NOMO-1 (cell line): Measurements from ENCODE around the gene TRAF3IP1.
"Not testable (repeated sequence)": the region's sequence is repeated elsewhere in the genome, so short reads cannot be mapped to it uniquely, and the experiment has no call there.

Experiments
- DNase-seq, 2 experiments: peaks; one replicate each; lab custom pipeline; 2025; ENCODE audit not compliant: unreplicated experiment in 2 of 2; lab: John Stamatoyannopoulos, UW

The TRAF3IP1 gene

DNA sequence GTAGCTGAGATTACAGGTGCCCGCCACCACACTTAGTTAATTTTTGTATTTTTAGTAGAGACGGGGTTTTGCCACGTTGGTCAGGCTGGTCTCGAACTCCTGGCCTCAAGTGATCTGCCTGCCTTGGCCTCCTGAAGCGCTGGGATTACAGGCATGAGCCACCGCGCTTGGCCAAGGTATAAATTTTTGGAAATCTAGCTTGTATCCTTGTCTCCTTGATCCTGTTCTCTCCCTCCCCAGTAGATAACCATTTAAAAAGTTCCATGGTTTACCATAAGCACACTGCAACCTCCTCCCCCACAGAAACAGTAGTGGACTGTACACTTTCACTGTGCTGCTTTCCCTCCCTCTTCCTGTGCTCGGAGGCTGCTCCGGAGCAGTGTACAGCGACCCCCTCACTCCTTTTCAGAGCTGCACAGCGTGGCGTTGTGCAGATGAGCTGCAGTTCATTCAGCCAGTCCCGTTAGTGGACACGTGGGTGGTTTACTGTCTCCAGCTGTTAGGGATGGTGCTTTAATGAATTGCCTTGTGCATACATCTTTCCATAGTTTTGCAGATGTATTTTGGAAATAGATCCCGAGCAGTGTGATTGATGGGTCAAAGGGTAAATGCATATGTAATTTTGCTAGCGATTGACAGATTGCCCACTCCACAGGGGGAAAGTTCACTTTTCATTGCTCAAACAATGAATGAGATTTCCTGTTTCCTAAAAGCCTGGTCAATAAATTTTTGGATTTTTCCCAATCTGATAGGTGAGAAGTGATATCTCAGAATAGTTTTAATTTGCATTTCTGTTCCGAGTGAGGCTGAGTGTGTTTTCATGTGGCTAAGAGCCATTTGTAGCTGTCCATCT is 121.2 kb downstream of the TRAF3IP1 start:
- DNase-seq = no peak

DNA sequence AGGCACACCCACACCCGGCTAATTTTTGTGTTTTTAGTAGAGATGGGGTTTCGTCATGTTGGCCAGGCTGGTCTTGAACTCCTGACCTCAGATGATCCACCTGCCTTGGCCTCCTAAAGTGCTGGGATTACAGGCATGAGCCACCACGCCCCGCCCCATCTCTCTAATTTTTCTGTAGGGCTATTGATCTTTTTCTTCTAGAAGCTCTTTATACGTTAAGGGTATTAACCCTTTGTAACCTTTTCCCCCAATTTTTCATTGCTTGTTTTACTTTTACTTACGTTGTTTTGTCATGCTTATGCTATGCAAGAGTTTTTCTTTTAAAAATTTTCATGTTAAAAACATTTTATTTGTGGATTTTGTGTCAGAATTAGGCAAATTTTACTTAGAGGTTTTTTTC is 121.9 kb downstream of the TRAF3IP1 start:
- not testable (repeated sequence) for DNase-seq

DNA sequence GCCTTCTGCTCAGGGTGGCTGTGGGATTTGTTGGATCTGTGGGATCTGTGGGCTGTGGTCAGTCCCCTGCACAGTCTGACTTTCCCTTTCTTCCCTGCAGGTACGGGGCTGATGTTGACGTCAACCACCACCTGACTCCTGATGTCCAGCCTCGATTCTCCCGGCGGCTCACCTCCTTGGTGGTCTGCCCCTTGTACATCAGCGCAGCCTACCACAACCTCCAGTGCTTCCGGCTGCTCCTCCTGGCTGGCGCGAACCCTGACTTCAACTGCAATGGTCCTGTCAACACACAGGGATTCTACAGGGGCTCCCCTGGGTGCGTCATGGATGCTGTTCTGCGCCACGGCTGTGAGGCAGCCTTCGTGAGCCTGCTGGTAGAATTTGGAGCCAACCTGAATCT is 123.9 kb downstream of the TRAF3IP1 start:
- no peak for DNase-seq

DNA sequence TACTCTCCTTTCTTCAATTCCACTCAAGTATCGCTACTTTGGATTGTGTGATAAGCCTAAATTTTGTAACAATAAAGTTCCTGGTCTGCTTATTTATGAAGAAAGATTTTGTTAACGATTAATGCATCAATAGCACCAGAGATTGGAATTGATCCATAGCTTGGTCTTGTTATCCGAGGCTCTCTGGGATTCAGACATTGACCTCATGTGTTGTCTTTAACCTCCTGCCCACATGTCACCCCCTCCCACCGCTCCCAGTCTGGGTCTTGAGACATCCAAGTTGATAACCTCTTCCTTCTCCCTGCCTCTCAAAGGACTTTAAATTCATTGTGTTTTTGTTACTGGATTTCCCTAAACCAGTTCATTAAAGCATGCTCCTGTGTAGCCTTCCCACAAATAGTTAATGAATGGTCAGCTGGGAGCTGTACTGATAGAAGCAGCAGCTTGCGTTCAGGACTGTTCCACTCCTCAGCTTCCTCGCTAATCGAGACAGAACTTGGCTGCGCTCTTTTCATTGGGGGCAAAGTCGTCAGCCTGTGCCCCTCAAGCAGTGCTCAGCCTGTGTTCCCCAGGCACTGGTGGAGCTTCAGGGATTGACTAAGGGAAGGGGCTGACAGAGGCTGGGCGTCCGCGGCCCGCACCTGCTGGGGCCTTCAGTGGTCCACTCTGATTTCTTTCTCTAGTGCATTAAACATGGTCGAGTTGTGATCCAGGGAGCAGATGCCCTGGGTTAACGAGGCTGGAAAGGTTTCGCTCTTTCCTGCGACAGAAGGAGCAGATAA is 125.3 kb downstream of the TRAF3IP1 start:
- DNase-seq = no peak

DNA sequence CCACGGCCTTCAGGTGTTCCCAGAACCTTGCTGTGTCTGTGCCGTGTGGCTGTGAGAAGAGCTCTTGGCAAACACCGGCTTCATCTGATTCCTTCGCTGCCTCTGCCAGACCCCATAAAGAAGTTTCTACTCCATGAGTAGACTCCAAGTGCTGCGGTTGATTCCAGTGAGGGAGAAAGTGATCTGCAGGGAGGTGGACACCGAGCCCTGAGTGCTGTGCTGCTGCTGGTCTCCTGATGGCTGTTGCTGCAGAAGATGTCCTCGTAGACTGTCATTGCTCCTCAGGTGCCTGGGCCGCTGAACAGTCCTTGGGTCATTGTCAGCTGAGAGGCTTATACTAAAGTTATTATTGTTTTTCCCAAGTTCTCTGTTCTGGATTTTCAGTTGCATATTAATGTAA is 126.1 kb downstream of the TRAF3IP1 start:
- DNase-seq = no peak

DNA sequence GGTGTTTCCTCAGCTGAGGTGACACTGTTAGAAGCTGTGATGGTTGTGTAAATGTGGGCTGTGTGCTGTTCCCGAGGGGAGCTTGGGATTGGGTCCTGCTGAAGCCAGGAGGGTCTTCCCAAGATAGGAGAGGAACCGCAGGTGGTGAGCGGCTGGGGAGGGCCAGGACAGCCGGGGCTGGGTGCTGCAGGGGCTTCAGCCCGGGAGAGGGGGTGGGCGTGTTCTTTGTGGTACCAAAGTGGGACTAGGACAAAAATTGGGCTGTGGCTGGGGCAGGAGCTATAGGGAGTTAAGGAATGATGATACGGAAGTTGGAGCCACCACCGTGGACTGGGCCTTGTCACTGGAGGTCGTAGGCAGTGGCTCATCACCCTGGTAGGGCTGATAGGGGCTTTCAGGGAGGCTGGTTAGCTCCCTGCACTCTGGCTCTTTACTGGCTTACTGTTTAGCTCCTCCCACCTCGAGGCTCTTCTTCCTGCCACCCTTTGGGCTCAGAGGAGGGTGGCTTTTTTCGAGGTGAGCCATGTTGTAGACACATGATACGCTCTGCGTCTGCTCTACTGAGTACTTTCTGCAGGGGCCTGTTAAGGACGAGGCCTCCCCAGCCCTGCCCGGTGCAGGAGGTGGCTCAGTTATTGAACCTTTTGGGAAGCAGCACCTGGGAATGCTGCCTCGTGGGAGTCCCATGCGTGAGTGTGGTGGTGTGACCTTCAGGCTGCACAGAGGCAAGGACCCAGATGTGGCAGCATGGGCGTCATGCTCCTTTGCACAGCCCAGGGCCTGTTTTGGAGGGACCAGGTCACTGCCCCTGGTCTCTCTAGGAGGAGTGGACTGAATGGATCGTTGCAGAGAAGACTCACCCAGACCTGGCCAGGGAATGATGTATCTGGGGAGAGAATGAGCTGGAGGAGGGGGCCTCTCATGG is 128.0 kb downstream of the TRAF3IP1 start:
- DNase-seq = no peak

DNA sequence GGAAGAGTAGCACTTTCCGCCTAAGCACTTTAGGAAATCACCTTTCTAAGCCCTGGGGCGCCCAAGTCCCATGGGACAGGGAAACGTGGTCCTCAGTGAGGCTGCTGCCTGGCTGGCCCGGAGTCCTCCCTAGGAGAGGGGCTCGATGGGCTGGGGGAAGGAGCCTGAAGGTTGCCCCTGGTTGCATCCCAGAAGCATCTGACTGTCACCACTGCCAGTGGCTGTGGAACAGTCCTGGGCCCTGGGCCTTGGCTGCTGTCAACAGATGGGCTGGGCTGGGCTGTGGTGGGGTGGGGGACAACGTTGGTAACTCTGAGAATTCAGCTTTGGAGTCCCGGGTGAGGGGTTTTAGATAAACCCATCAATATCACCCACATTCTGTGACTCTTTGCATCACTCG is 128.9 kb downstream of the TRAF3IP1 start:
- no peak for DNase-seq

DNA sequence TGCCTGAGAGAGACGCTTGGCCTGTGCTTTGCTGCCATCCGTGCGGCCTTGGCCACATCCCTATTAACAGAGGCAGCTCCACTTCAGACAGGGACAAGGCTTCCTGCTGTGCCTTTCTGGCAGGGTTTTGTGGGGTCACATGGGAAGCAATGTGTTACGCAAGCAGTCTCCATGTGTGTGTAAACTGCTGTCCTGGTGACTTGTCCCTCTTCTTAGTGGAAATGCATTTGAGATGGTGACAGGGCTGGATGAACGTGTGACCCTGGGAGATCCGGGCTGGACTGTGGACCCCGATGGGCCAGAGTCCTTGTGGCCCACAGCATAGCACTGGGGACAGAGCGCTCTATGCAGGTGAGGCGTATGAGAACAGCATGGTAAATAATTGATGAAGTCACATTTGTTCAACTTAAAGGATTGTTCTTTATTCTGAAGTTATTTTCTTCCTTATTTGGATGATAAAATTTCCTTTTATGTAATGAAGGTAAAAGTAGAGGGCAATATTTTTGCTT is 129.6 kb downstream of the TRAF3IP1 start:
- peak in 1 of 2 experiments; percentile 14 for DNase-seq

DNA sequence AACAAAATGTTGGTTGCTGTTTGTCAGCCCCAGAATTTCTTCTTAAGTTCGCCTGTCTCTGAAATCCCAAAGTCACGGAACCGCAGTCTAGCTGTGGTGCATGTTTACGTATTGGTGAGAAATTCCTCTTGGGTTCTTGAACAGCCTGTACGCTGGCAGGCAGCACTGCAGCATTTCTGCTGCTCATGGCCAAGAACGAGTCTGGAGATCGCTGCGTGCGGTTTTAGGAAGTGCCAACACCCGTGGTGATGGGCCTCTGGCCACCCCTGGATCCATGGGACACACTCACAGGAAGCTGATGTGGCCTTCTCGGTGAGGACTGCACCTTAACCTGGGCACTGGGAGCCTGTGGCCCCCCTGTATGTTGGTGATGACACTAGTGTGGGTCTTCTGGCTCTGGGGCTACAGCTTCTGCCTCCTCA is 130.1 kb downstream of the TRAF3IP1 start:
- DNase-seq = no peak
